SK-N-MC (cell line): ENCODE data around the gene MPEG1.

Source experiments
- DNase-seq: peaks from one replicate; pipeline ENCODE4 v3.0.0-alpha.2; 2011; ENCODE audit warnings: low read depth, low spot score
- H3K27ac ChIP-seq: fragments of 200-600 bp; sonication (generic); 2 replicates; pipeline ENCODE4 v1.5.1; 2016; ENCODE audit warnings: mixed run types
- H3K36me3 ChIP-seq: fragments of 200-600 bp; sonication (generic); 2 replicates; pipeline ENCODE4 v1.6.1; 2017; ENCODE audit warnings: antibody characterized with exemption, low read length, mixed read lengths; ENCODE audit not compliant: insufficient read depth
- H3K4me3 ChIP-seq: fragments of 200-600 bp; sonication (generic); 2 replicates; pipeline ENCODE4 v1.5.1; 2016
- H3K9ac ChIP-seq: fragments of 200-600 bp; sonication (generic); 2 replicates; pipeline ENCODE4 v1.8.0; 2017; ENCODE audit warnings: mixed run types, mixed read lengths; ENCODE audit not compliant: insufficient read length
- H3K9me3 ChIP-seq: fragments of 200-600 bp; sonication (generic); 2 replicates; pipeline ENCODE4 v1.6.1; 2017; ENCODE audit warnings: low read depth, mild to moderate bottlenecking, antibody characterized with exemption, low read length, moderate library complexity, mixed read lengths
- EZH2 ChIP-seq: fragments of 200-600 bp; sonication (generic); IDR thresholded peaks from one replicate; pipeline ENCODE4 v1.6.1; 2017; ENCODE audit warnings: antibody characterized with exemption
- FOXP2 ChIP-seq: optimal IDR thresholded peaks from 2 replicates; pipeline ENCODE3; 2011; ENCODE audit warnings: mild to moderate bottlenecking, moderate library complexity; ENCODE audit not compliant: insufficient read depth; ENCODE audit errors: extremely low read length, control extremely low read depth
- POLR2AphosphoS5 ChIP-seq: IDR thresholded peaks from 2 replicates; pipeline ENCODE4 v1.6.1; 2012; ENCODE audit warnings: mild to moderate bottlenecking, low read depth, low read length, borderline replicate concordance

MPEG1 gene

GRCh38 chr11:59197991-59198390 lies 14.7 kb downstream of the MPEG1 start:
- Histone ChIP-seq H3K4me3 (peak overlapping the region; percentile 39; the same call in 1 of the 2 replicates), H3K27ac (no peak overlapping the region), H3K9ac (no peak overlapping the region), H3K9me3 (no peaks in the 10 kb centered on the region), H3K36me3 (no peaks in the 10 kb centered on the region)
- DNase-seq, result peak; percentile 32
- TF ChIP-seq POLR2AphosphoS5, result no peak
- no peak for TF ChIP-seq FOXP2
- no peak for TF ChIP-seq EZH2

DNA sequence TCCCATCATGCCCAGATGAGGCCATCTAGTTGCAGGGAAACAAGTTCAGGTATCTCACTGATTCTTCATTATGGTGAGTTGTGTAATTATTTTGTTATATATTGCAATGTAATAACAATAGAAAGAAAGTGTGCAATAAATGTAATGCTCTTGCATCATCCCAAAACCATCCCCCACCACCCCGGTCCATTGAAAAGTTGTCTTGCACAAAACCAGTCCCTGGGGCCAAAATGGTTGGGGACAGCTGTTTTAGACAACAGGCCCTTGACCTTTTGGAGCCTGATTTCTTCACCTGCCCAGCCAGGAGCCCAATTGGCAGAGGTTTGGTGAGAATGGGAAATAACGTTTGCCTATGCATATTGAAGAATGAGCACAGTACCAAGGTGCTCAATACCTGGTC lies 15.9 kb downstream of the MPEG1 start:
- Histone ChIP-seq H3K36me3 (no peaks in the 10 kb centered on the region), H3K27ac (no peak overlapping the region), H3K9ac (no peak overlapping the region), H3K4me3 (no peak overlapping the region), H3K9me3 (no peaks in the 10 kb centered on the region)
- no peak for TF ChIP-seq EZH2
- no peak for TF ChIP-seq FOXP2
- TF ChIP-seq POLR2AphosphoS5, result no peak
- no peak for DNase-seq

- no peaks in the 10 kb centered on the region for H3K36me3 ChIP-seq
- H3K9ac ChIP-seq, result no peak overlapping the region
Measured at GRCh38 chr11:59195586-59195985, 17.1 kb downstream of the MPEG1 start.

DNA sequence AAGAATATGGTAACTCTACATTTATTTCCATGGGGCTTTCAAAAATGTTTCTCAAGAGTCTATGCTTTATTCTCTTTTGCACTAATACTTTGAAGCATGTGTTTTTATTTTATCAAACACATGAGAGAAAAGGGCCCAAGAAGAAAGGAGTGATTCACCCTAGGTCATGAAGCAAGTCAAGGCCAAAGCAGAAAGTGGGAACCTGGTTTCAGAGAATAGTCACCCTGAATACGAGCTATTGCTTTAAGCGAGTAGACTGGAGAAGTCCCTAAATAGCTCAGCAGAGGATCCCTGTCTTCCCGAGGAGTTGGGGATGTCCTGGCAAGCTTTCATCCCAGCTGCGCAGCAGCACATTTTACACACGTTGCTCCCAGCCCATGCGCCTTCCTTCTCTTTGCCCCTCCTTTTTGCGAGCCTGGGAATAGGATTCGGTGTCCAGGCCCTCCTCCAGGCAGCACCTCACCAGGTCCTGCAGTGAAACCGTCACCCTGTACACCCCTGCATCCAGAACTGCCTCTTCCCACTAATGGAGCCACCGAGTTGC lies 19.1 kb downstream of the MPEG1 start:
- DNase-seq, result no peak
- no peak overlapping the region for H3K9ac ChIP-seq
- no peak overlapping the region for H3K27ac ChIP-seq
- TF ChIP-seq POLR2AphosphoS5 (no peak), FOXP2 (no peak), EZH2 (no peak)
- no peak overlapping the region for H3K4me3 ChIP-seq
- no peaks in the 10 kb centered on the region for H3K36me3 ChIP-seq
- no peaks in the 10 kb centered on the region for H3K9me3 ChIP-seq

More at GRCh38 chr11:59195586-59195985, 17.1 kb downstream of the MPEG1 start:
- H3K4me3 ChIP-seq, result no peak overlapping the region
- TF ChIP-seq POLR2AphosphoS5 (no peak), EZH2 (no peak), FOXP2 (no peak)
- DNase-seq, result no peak
- no peaks in the 10 kb centered on the region for H3K9me3 ChIP-seq
- no peak overlapping the region for H3K27ac ChIP-seq

- TF ChIP-seq POLR2AphosphoS5, result no peak
- TF ChIP-seq FOXP2, result no peak
- TF ChIP-seq EZH2, result no peak
- no peak for DNase-seq
- H3K9ac ChIP-seq, result no peak overlapping the region
- no peak overlapping the region for H3K4me3 ChIP-seq
- no peak overlapping the region for H3K27ac ChIP-seq
- H3K36me3 ChIP-seq, result no peaks in the 10 kb centered on the region
- no peaks in the 10 kb centered on the region for H3K9me3 ChIP-seq
Measured at GRCh38 chr11:59192446-59193020, 20.2 kb downstream of the MPEG1 start.

- no peak for DNase-seq
- TF ChIP-seq POLR2AphosphoS5 (no peak), FOXP2 (no peak)
- Histone ChIP-seq H3K9me3 (no peaks in the 10 kb centered on the region), H3K4me3 (no peak overlapping the region), H3K36me3 (no peaks in the 10 kb centered on the region), H3K27ac (no peak overlapping the region), H3K9ac (no peak overlapping the region)
Measured at GRCh38 chr11:59191890-59192289, 20.8 kb downstream of the MPEG1 start.

GRCh38 chr11:59191095-59191494 lies 21.6 kb downstream of the MPEG1 start:
- Histone ChIP-seq H3K9me3 (no peaks in the 10 kb centered on the region), H3K27ac (no peak overlapping the region), H3K9ac (no peak overlapping the region), H3K36me3 (no peaks in the 10 kb centered on the region), H3K4me3 (no peak overlapping the region)
- no peak for DNase-seq
- no peak for TF ChIP-seq EZH2
- no peak for TF ChIP-seq FOXP2
- no peak for TF ChIP-seq POLR2AphosphoS5

- Histone ChIP-seq H3K27ac (no peak overlapping the region), H3K9ac (no peak overlapping the region), H3K9me3 (no peaks in the 10 kb centered on the region), H3K36me3 (no peaks in the 10 kb centered on the region), H3K4me3 (no peak overlapping the region)
- DNase-seq, result no peak
- no peak for TF ChIP-seq POLR2AphosphoS5
- TF ChIP-seq EZH2, result no peak
- no peak for TF ChIP-seq FOXP2
Measured at GRCh38 chr11:59189986-59190385, 22.7 kb downstream of the MPEG1 start.

DNA sequence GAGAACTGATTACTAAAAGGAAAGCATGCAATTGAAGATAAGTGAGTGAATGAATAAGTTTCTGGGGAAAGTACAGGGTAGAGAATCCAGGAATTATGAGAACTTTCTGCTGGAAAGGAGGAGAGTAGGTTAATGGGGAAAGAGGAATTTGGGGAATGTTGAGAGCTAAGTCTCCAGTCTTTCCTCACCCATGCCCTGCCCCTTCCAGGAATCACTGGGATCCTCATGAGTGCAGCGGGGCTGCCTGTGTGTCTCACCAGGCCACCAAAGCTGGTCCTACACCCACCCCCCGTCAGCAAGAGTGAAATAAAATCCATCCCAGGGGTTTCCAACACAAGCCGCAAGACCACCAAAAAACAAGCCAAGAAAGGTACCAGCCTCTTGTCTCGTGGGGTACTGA lies 23.8 kb downstream of the MPEG1 start:
- Histone ChIP-seq H3K36me3 (no peaks in the 10 kb centered on the region), H3K9ac (no peak overlapping the region), H3K27ac (no peak overlapping the region), H3K4me3 (no peak overlapping the region), H3K9me3 (no peaks in the 10 kb centered on the region)
- TF ChIP-seq POLR2AphosphoS5, result no peak
- TF ChIP-seq EZH2, result no peak
- no peak for TF ChIP-seq FOXP2
- DNase-seq, result no peak
